Mesodermal cell (in vitro differentiated cells): ENCODE data around the gene ATP10A.

Source experiments
- H3K27ac ChIP-seq: 2 replicates; pipeline ENCODE4 v1.7.0; 2013; ENCODE audit warnings: mild to moderate bottlenecking, low read depth, low read length, moderate library complexity; ENCODE audit not compliant: severe bottlenecking
- H3K36me3 ChIP-seq: 2 replicates; pipeline ENCODE4 v1.7.1; 2013; ENCODE audit warnings: mild to moderate bottlenecking, low read length, moderate library complexity; ENCODE audit not compliant: control insufficient read depth, insufficient read depth
- H3K4me1 ChIP-seq: one replicate; pipeline ENCODE4 v1.7.1; 2013; ENCODE audit warnings: mild to moderate bottlenecking, low read length; ENCODE audit not compliant: insufficient read depth, control insufficient read depth, poor library complexity, severe bottlenecking
- H3K4me3 ChIP-seq: 2 replicates; pipeline ENCODE4 v1.7.0; 2013; ENCODE audit warnings: low read length, control low read depth, mild to moderate bottlenecking; ENCODE audit not compliant: insufficient read depth, poor library complexity, severe bottlenecking; ENCODE audit errors: extremely low read depth
- H3K9me3 ChIP-seq: 2 replicates; pipeline ENCODE4 v1.7.1; 2013; ENCODE audit warnings: mild to moderate bottlenecking, low read length, moderate library complexity; ENCODE audit not compliant: control insufficient read depth
- WGBS, 2 experiments: methylation state at CpG; one replicate each; pipeline ENCODE4 v1.1.5; 2013; ENCODE audit warnings: missing lambda C conversion rate in 2 of 2; ENCODE audit not compliant: insufficient coverage in 2 of 2; 5-methylcytosine and 5-hydroxymethylcytosine counted together

The ATP10A gene

GRCh38 chr15:25900431-25900830 is 37.3 kb upstream of the ATP10A start:
- Histone ChIP-seq H3K36me3 (no peaks in the 10 kb centered on the region), H3K27ac (no peak overlapping the region), H3K4me3 (no peak overlapping the region), H3K9me3 (no peaks in the 10 kb centered on the region), H3K4me1 (no peaks in the 10 kb centered on the region)
- WGBS, 2 experiments, result 88% methylated on average over 1 of the region's 2 CpGs; no CpG with 5 or more reads in 1 of the 2 experiments

- H3K4me3 ChIP-seq, result no peak overlapping the region
- H3K4me1 ChIP-seq, result no peaks in the 10 kb centered on the region
- no peak overlapping the region for H3K27ac ChIP-seq
- no peaks in the 10 kb centered on the region for H3K9me3 ChIP-seq
- H3K36me3 ChIP-seq, result no peaks in the 10 kb centered on the region
- WGBS, 2 experiments, result no CpG with 5 or more reads among the region's 1 CpG
Measured at GRCh38 chr15:25899870-25900269, 36.7 kb upstream of the ATP10A start.

- no peaks in the 10 kb centered on the region for H3K36me3 ChIP-seq
- H3K4me3 ChIP-seq, result no peak overlapping the region
- H3K4me1 ChIP-seq, result no peaks in the 10 kb centered on the region
- no peaks in the 10 kb centered on the region for H3K9me3 ChIP-seq
- H3K27ac ChIP-seq, result no peak overlapping the region
Measured at GRCh38 chr15:25897658-25898057, 34.5 kb upstream of the ATP10A start.

GRCh38 chr15:25894371-25894902 is 31.3 kb upstream of the ATP10A start:
- H3K4me1 ChIP-seq, result no peaks in the 10 kb centered on the region
- H3K36me3 ChIP-seq, result no peaks in the 10 kb centered on the region
- no peak overlapping the region for H3K4me3 ChIP-seq
- H3K27ac ChIP-seq, result no peak overlapping the region
- no peaks in the 10 kb centered on the region for H3K9me3 ChIP-seq
- WGBS, 2 experiments, result 71% methylated on average over 1 of the region's 3 CpGs; no CpG with 5 or more reads in 1 of the 2 experiments

GRCh38 chr15:25893596-25893995 is 30.5 kb upstream of the ATP10A start:
- Histone ChIP-seq H3K9me3 (no peaks in the 10 kb centered on the region), H3K4me1 (no peaks in the 10 kb centered on the region), H3K4me3 (no peak overlapping the region), H3K27ac (no peak overlapping the region), H3K36me3 (no peaks in the 10 kb centered on the region)
- WGBS, 2 experiments, result 79 to 89% methylated on average over 4 to 5 of the region's 5 CpGs

GRCh38 chr15:25892126-25892525 is 29.0 kb upstream of the ATP10A start:
- Histone ChIP-seq H3K4me1 (no peaks in the 10 kb centered on the region), H3K4me3 (no peak overlapping the region), H3K27ac (no peak overlapping the region), H3K36me3 (no peaks in the 10 kb centered on the region), H3K9me3 (no peaks in the 10 kb centered on the region)
- 0% methylated on average over 1 of the region's 3 CpGs for WGBS, 2 experiments

GRCh38 chr15:25891081-25891480 is 28.0 kb upstream of the ATP10A start:
- WGBS, 2 experiments, result 93 to 97% methylated on average over 4 of the region's 4 CpGs
- Histone ChIP-seq H3K4me1 (no peaks in the 10 kb centered on the region), H3K9me3 (no peaks in the 10 kb centered on the region), H3K4me3 (no peak overlapping the region), H3K36me3 (no peaks in the 10 kb centered on the region), H3K27ac (no peak overlapping the region)

- no peak overlapping the region for H3K4me3 ChIP-seq
- H3K27ac ChIP-seq, result no peak overlapping the region
- no peaks in the 10 kb centered on the region for H3K4me1 ChIP-seq
- WGBS, 2 experiments, result 90 to 92% methylated on average over 4 to 5 of the region's 5 CpGs
- no peaks in the 10 kb centered on the region for H3K9me3 ChIP-seq
- no peaks in the 10 kb centered on the region for H3K36me3 ChIP-seq
Measured at GRCh38 chr15:25890529-25890928, 27.4 kb upstream of the ATP10A start.

GRCh38 chr15:25887870-25888269 is 24.7 kb upstream of the ATP10A start:
- no peaks in the 10 kb centered on the region for H3K36me3 ChIP-seq
- H3K4me3 ChIP-seq, result no peak overlapping the region
- no peaks in the 10 kb centered on the region for H3K4me1 ChIP-seq
- no peaks in the 10 kb centered on the region for H3K9me3 ChIP-seq
- WGBS, 2 experiments, result 88 to 92% methylated on average over 1 to 2 of the region's 3 CpGs
- no peak overlapping the region for H3K27ac ChIP-seq

- H3K4me3 ChIP-seq, result no peak overlapping the region
- H3K36me3 ChIP-seq, result no peaks in the 10 kb centered on the region
- no peaks in the 10 kb centered on the region for H3K4me1 ChIP-seq
- WGBS, 2 experiments, result 83 to 84% methylated on average over 2 to 4 of the region's 7 CpGs
- H3K27ac ChIP-seq, result no peak overlapping the region
- no peaks in the 10 kb centered on the region for H3K9me3 ChIP-seq
Measured at GRCh38 chr15:25886498-25887140, 23.5 kb upstream of the ATP10A start.

- no peak overlapping the region for H3K4me3 ChIP-seq
- no peaks in the 10 kb centered on the region for H3K4me1 ChIP-seq
Measured at GRCh38 chr15:25884370-25884769, 21.2 kb upstream of the ATP10A start.

More at GRCh38 chr15:25884370-25884769, 21.2 kb upstream of the ATP10A start:
- 40 to 54% methylated on average over 2 to 5 of the region's 5 CpGs for WGBS, 2 experiments
- Histone ChIP-seq H3K9me3 (no peaks in the 10 kb centered on the region), H3K36me3 (no peaks in the 10 kb centered on the region), H3K27ac (no peak overlapping the region)
